Esophagus muscularis mucosa (tissue), 4 donors: ENCODE data around the gene COL4A1. TPM values are rescaled to one million over a fixed set of nuclear protein-coding genes. Genes with fewer than 3 reads are reported as not detected.

Source experiments
- DNase-seq: peaks from one replicate; pipeline ENCODE4 v3.0.0-alpha.2; 2017; ENCODE audit errors: extremely low spot score
- H3K27ac ChIP-seq, 4 donors: fragments of 200-600 bp; sonication (generic); replicated peaks in 1 of 4; 1 replicate in 3 of 4; 2 replicates in 1 of 4; pipeline ENCODE4 v1.5.1; 2016 to 2019; ENCODE audit warnings: mild to moderate bottlenecking in 1 of 4
- H3K27me3 ChIP-seq, 4 donors: fragments of 200-600 bp; sonication (generic); one replicate each; pipeline versions ENCODE4 v1.5.1 to v1.6.0; 2016 to 2019
- H3K36me3 ChIP-seq, 4 donors: fragments of 200-600 bp; sonication (generic); one replicate each; pipeline ENCODE4 v1.5.1; 2016 to 2019
- H3K4me1 ChIP-seq, 4 donors: fragments of 200-600 bp; sonication (generic); one replicate each; pipeline ENCODE4 v1.5.1; 2016 to 2019
- H3K4me3 ChIP-seq, 4 donors: fragments of 200-600 bp; sonication (generic); 1 replicate in 2 of 4; 2 replicates in 2 of 4; pipeline ENCODE4 v1.5.1; 2016 to 2019; ENCODE audit warnings: mild to moderate bottlenecking in 4 of 4, moderate library complexity in 1 of 4
- H3K9me3 ChIP-seq, 4 donors: fragments of 200-600 bp; sonication (generic); 1 replicate in 3 of 4; 2 replicates in 1 of 4; pipeline ENCODE4 v1.5.1; 2016 to 2019
- EP300 ChIP-seq: sonication (generic); formaldehyde crosslinking; IDR thresholded peaks from one replicate; pipeline ENCODE4 v1.6.1; 2017; ENCODE audit warnings: antibody characterized with exemption
- POLR2A ChIP-seq: fragments of 450-650 bp; IDR thresholded peaks from one replicate; pipeline ENCODE4 v1.6.1; 2017; ENCODE audit warnings: antibody characterized with exemption, moderate library complexity, mild to moderate bottlenecking, low read depth
- POLR2AphosphoS5 ChIP-seq, 2 donors: sonication (generic); formaldehyde crosslinking; IDR thresholded peaks; one replicate each; pipeline ENCODE4 v1.6.1; 2017; ENCODE audit warnings: antibody characterized with exemption in 2 of 2
- WGBS: methylation state at CpG from one replicate; pipeline ENCODE4 v1.1.5; 2018; 5-methylcytosine and 5-hydroxymethylcytosine counted together
- intact Hi-C: fragments of 100-400 bp; cut with DNase I; formaldehyde crosslinking; loops from one replicate; pipeline ENCODE4 v1.15.1; 2023
- total RNA-seq, 4 donors: library from RNA; depleted of rRNA; stranded (reverse); fragments of >200 nt; gene quantifications; one replicate each; pipeline versions ENCODE4 v1.1.0 to v1.2.1, GENCODE V29; 2016
- TF ChIP-seq, protein P1 (sequence below), 3 experiments: fragments of 200-600 bp in 2 of 3; fragments of 450-650 bp in 1 of 3; sonication (generic) in 2 of 3; IDR thresholded peaks; one replicate each; pipeline ENCODE4 v1.5.1; 2017 to 2019; ENCODE audit warnings: antibody characterized with exemption in 3 of 3, mild to moderate bottlenecking in 2 of 3, moderate library complexity in 1 of 3

COL4A1 gene
- total RNA-seq, 4 donors from 2014 or later: 328 to 578 (median 405) TPM

DNA sequence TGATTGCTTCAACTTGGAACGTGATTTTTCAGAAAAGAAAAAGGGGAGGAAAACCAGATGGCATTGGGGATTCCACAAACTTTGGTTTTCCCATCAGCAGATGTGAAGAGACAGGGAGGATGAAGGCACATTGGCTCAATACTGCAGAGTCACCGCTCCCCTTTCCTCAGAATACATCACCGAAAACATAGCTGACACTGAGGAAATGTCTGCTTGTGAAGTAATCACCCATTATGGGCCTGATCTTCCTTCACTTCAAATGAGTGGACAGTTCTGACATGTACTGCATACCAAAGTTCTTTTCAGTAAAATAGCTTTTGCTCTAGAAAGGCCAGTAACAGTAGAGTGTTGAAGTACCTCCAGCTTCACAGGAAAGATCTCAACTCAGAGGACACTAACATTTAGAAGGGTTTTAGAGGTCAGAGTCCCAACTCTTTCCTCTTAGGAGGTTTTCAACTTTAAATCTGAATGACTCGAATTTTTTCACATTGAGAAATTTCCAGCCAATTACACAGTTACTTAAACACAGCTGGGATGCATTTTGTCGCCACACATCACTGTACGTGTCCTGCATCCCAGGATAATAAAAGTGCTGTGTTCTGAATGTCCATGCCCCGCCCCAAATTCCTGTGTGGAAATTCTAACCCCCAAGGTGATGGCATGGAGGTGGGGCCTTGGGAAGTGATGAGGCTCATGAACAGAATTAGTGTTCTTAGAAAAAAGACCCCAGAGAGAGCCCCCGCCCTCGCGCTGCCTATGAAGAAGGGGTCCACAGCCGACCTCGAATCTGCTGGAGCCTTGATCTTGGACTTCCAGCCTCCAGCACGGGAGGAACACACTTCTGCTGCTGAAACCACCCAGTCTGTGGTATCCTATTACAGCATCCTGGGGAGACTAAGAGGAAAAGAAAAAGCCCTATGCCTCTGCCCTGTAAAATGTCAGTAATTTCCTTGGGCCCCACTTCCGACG is 77.7 kb downstream of the COL4A1 start:
- intact Hi-C loops: no loop called here
- no peaks in the 10 kb centered on the region for H3K9me3 ChIP-seq
- peak overlapping the region; percentile 47 to 95 (median 76) for H3K27ac ChIP-seq
- WGBS: 81% methylated on average over 15 of the region's 15 CpGs
- no peaks in the 10 kb centered on the region for H3K27me3 ChIP-seq
- no peak overlapping the region for H3K4me3 ChIP-seq
- peaks cover 0 to 6% (median 0%) of the 10 kb centered on the region in 4 donors for H3K36me3 ChIP-seq
- DNase-seq: peak; percentile 74
- no peak for TF ChIP-seq POLR2A
- TF ChIP-seq EP300: no peak
- no peak for TF ChIP-seq POLR2AphosphoS5 (IDR thresholded peaks at IDR 0.05)
- TF ChIP-seq, protein P1, sequence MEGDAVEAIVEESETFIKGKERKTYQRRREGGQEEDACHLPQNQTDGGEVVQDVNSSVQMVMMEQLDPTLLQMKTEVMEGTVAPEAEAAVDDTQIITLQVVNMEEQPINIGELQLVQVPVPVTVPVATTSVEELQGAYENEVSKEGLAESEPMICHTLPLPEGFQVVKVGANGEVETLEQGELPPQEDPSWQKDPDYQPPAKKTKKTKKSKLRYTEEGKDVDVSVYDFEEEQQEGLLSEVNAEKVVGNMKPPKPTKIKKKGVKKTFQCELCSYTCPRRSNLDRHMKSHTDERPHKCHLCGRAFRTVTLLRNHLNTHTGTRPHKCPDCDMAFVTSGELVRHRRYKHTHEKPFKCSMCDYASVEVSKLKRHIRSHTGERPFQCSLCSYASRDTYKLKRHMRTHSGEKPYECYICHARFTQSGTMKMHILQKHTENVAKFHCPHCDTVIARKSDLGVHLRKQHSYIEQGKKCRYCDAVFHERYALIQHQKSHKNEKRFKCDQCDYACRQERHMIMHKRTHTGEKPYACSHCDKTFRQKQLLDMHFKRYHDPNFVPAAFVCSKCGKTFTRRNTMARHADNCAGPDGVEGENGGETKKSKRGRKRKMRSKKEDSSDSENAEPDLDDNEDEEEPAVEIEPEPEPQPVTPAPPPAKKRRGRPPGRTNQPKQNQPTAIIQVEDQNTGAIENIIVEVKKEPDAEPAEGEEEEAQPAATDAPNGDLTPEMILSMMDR (IDR thresholded peaks at IDR 0.05): no peak
- peaks cover 57 to 100% (median 87%) of the 10 kb centered on the region in 4 donors for H3K4me1 ChIP-seq

- H3K36me3 ChIP-seq: peaks cover 0 to 6% (median 0%) of the 10 kb centered on the region in 4 donors
- TF ChIP-seq POLR2AphosphoS5 (IDR thresholded peaks at IDR 0.05) (no peak), POLR2A (no peak), EP300 (no peak)
- TF ChIP-seq, protein P1 (IDR thresholded peaks at IDR 0.05): no peak
- intact Hi-C loops: no loop called here
- H3K27me3 ChIP-seq: no peaks in the 10 kb centered on the region
- 89% methylated on average over 21 of the region's 28 CpGs for WGBS
- H3K9me3 ChIP-seq: no peaks in the 10 kb centered on the region
- H3K27ac ChIP-seq: peak overlapping the region; percentile 47 to 95 (median 76)
- peak; percentile 90 for DNase-seq
- H3K4me1 ChIP-seq: peaks cover 50 to 100% (median 86%) of the 10 kb centered on the region in 4 donors
- H3K4me3 ChIP-seq: no peak overlapping the region
Measured at GRCh38 chr13:110227864-110228643, 78.9 kb downstream of the COL4A1 start.

GRCh38 chr13:110227416-110227815 is 79.5 kb downstream of the COL4A1 start:
- Histone ChIP-seq H3K9me3 (no peaks in the 10 kb centered on the region), H3K36me3 (peaks cover 0 to 6% (median 0%) of the 10 kb centered on the region in 4 donors), H3K4me3 (no peak overlapping the region), H3K4me1 (peaks cover 44 to 98% (median 79%) of the 10 kb centered on the region in 4 donors), H3K27ac (peak overlapping the region; percentile 47 to 95 (median 76)), H3K27me3 (no peaks in the 10 kb centered on the region)
- intact Hi-C loops: no loop called here
- WGBS: 75% methylated on average over 3 of the region's 3 CpGs
- no peak for TF ChIP-seq EP300
- TF ChIP-seq, protein P1 (IDR thresholded peaks at IDR 0.05): no peak
- TF ChIP-seq POLR2A: no peak
- no peak for TF ChIP-seq POLR2AphosphoS5 (IDR thresholded peaks at IDR 0.05)
- peak; percentile 90 for DNase-seq

GRCh38 chr13:110225609-110226574 is 81.1 kb downstream of the COL4A1 start:
- intact Hi-C loops: no loop called here
- 62% methylated on average over 12 of the region's 12 CpGs for WGBS
- Histone ChIP-seq H3K27ac (peak overlapping the region; percentile 51 to 95 (median 92)), H3K9me3 (no peaks in the 10 kb centered on the region), H3K4me1 (peaks cover 41 to 98% (median 80%) of the 10 kb centered on the region in 4 donors), H3K27me3 (no peaks in the 10 kb centered on the region), H3K36me3 (peaks cover 0 to 6% (median 0%) of the 10 kb centered on the region in 4 donors), H3K4me3 (no peak overlapping the region)
- peak; percentile 47 for DNase-seq
- TF ChIP-seq, protein P1 (IDR thresholded peaks at IDR 0.05): no peak
- no peak for TF ChIP-seq POLR2AphosphoS5 (IDR thresholded peaks at IDR 0.05)
- no peak for TF ChIP-seq POLR2A
- no peak for TF ChIP-seq EP300
